Astrocyte of the spinal cord (primary cell): ENCODE data around the gene PLRG1.

Source experiments
- DNase-seq: peaks from one replicate; pipeline ENCODE4 v3.0.0; 2011; ENCODE audit warnings: low read depth, low spot score
- H3K4me3 ChIP-seq: 2 replicates; pipeline ENCODE4 v1.5.1; 2011; ENCODE audit warnings: low read depth, mild to moderate bottlenecking, low read length, moderate library complexity
- CTCF ChIP-seq: IDR thresholded peaks from 2 replicates; pipeline ENCODE4 v1.5.1; 2012; ENCODE audit warnings: low read depth, mild to moderate bottlenecking, low read length, inconsistent platforms
- in situ Hi-C: cut with HindIII; loops from 2 replicates; pipeline ENCODE4 v1.10.0; 2017; ENCODE audit warnings: low sequenced_read_pairs

PLRG1 gene

GRCh38 chr4:154485127-154485773 lies 65.0 kb downstream of the PLRG1 start:
- no peak for TF ChIP-seq CTCF
- DNase-seq: no peak
- in situ Hi-C loops: no loop called here
- H3K4me3 ChIP-seq: no peak overlapping the region
